Lower leg skin (tissue), 3 donors: ENCODE data around the gene DNALI1.

Experiments used
- POLR2A ChIP-seq, 2 donors: fragments of 450-650 bp; IDR thresholded peaks; one replicate each; pipeline ENCODE4 v1.6.1; 2016 to 2017; ENCODE audit warnings: antibody characterized with exemption in 2 of 2, mild to moderate bottlenecking in 1 of 2, moderate library complexity in 1 of 2
- TF ChIP-seq, protein P1 (sequence below), 3 donors: fragments of 450-650 bp; IDR thresholded peaks; one replicate each; pipeline ENCODE4 v1.5.1; 2016; ENCODE audit warnings: antibody characterized with exemption in 3 of 3, mild to moderate bottlenecking in 3 of 3, moderate library complexity in 2 of 3

DNA sequence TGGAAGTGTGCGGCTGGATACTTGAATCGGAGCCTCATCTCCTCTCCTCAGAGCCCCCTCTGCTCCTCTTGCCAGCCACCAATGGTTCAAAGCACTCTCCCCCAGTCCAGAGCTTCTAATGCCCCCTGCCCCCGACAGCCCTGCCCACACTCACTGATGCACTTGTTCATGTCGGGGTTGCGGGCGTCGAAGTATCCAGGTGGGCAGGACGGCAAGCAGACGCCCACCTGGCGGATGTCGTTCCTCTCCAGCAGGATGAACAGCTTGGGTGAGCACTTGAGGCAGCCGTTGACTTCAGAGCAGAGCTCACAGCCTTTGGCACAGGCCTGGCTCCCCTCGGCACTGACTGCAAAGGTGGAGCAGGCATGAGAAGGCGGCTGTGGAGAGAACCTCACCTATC is 59.6 kb downstream of the DNALI1 start:
- TF ChIP-seq, protein P1, sequence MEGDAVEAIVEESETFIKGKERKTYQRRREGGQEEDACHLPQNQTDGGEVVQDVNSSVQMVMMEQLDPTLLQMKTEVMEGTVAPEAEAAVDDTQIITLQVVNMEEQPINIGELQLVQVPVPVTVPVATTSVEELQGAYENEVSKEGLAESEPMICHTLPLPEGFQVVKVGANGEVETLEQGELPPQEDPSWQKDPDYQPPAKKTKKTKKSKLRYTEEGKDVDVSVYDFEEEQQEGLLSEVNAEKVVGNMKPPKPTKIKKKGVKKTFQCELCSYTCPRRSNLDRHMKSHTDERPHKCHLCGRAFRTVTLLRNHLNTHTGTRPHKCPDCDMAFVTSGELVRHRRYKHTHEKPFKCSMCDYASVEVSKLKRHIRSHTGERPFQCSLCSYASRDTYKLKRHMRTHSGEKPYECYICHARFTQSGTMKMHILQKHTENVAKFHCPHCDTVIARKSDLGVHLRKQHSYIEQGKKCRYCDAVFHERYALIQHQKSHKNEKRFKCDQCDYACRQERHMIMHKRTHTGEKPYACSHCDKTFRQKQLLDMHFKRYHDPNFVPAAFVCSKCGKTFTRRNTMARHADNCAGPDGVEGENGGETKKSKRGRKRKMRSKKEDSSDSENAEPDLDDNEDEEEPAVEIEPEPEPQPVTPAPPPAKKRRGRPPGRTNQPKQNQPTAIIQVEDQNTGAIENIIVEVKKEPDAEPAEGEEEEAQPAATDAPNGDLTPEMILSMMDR (IDR thresholded peaks at IDR 0.05) = no peak
- no peak for TF ChIP-seq POLR2A (IDR thresholded peaks at IDR 0.05)
